ENCODE data around the gene ASTN2.

The ASTN2 gene

DNA sequence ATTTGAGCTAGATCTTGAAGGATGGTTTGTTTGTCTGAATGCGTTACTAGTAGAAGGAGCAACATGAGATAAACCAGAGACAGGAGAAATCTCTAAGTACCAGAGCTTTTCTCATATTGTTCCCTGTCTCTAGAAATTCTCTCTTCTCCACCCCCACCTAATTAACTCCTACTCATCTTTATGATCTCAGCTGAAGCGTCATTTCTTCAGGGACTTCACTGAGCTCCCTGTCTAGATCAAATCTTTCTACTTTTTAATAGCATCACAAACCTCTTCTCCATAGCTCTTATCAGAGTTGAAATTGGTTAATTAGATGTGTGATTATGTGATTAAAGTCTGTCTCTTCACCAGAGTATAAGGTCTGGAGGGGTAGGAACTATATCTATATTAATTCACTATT, 1035.0 kb downstream of the ASTN2 start:
- DNase-seq (ENCODE audit: low read depth) = no peak

DNA sequence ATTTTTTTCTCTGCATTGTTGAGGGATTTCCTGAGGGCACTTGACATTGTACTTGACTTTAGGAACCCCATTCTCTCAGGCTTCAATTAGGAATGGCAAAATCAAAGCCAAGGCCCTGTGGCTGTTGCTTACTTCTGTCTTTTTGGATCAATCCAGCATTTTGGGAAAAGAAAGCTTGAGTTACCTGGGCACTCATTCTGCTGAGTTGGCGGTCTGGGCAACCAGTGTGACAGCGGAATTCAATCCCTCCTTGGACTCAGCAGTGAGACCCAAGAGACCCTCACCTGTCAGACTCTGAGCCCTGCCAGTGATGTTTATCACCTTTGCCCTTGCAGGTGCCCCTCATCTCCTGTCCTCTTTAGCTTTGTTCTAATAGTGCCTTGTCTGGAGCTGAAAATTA, 1036.0 kb downstream of the ASTN2 start:
- no peak for DNase-seq (ENCODE audit: low read depth)

- DNase-seq (ENCODE audit: low read depth) = peak; percentile 74
Measured at GRCh38 chr9:116377179-116377798, 1037.6 kb downstream of the ASTN2 start.
